Neuron (in vitro differentiated cells): ENCODE results near the gene UBE2F.

ENCODE experiments used
- H2AFZ ChIP-seq: one replicate; pipeline ENCODE4 v1.6.1; 2013; ENCODE audit warnings: low read depth, mild to moderate bottlenecking, inconsistent platforms, low read length, moderate library complexity
- H3K27me3 ChIP-seq: one replicate; pipeline ENCODE4 v1.6.1; 2013; ENCODE audit warnings: low read length; ENCODE audit not compliant: insufficient read depth
- H3K36me3 ChIP-seq: one replicate; pipeline ENCODE4 v1.6.1; 2013; ENCODE audit warnings: low read length; ENCODE audit not compliant: insufficient read depth
- H3K4me1 ChIP-seq: one replicate; pipeline ENCODE4 v1.6.1; 2013; ENCODE audit warnings: low read length; ENCODE audit not compliant: insufficient read depth
- H3K4me3 ChIP-seq: 2 replicates; pipeline ENCODE4 v1.5.1; 2013; ENCODE audit warnings: mild to moderate bottlenecking, low read length, moderate library complexity
- H3K9me3 ChIP-seq: one replicate; pipeline ENCODE4 v1.6.1; 2013; ENCODE audit warnings: low read length

UBE2F gene

GRCh38 chr2:237966565-237967462 lies at the start of gene UBE2F:
Gene UBE2F, plus strand, starts transcription at chr2:237967014. Its CDS starts 6,094 bp downstream, at chr2:237973108.
- Histone ChIP-seq H2AFZ (peak within 1 kb of the TSS; percentile 98), H3K4me3 (peak within 1 kb of the TSS; percentile 73), H3K36me3 (peaks cover 5% of the 10 kb centered on the region), H3K27me3 (no peaks in the 10 kb centered on the region), H3K4me1 (peaks cover 15% of the 10 kb centered on the region), H3K9me3 (peaks cover 6% of the 10 kb centered on the region)

- H3K27me3 ChIP-seq, result peaks cover 1% of the 10 kb centered on the region
- no peak overlapping the region for H3K4me3 ChIP-seq
- peaks cover 2% of the 10 kb centered on the region for H3K4me1 ChIP-seq
- no peaks in the 10 kb centered on the region for H3K36me3 ChIP-seq
- H3K9me3 ChIP-seq, result no peaks in the 10 kb centered on the region
- H2AFZ ChIP-seq, result no peak overlapping the region
Measured at GRCh38 chr2:237917696-237918374, 49.0 kb upstream of the UBE2F start.

- H3K36me3 ChIP-seq, result no peaks in the 10 kb centered on the region
- H2AFZ ChIP-seq, result no peak overlapping the region
- no peak overlapping the region for H3K4me3 ChIP-seq
- peaks cover 3% of the 10 kb centered on the region for H3K27me3 ChIP-seq
- no peaks in the 10 kb centered on the region for H3K9me3 ChIP-seq
- H3K4me1 ChIP-seq, result peaks cover 2% of the 10 kb centered on the region
Measured at GRCh38 chr2:237919593-237919992, 47.2 kb upstream of the UBE2F start.

- Histone ChIP-seq H2AFZ (no peak overlapping the region), H3K27me3 (peaks cover 3% of the 10 kb centered on the region), H3K4me3 (no peak overlapping the region), H3K36me3 (no peaks in the 10 kb centered on the region), H3K9me3 (no peaks in the 10 kb centered on the region), H3K4me1 (peaks cover 2% of the 10 kb centered on the region)
Measured at GRCh38 chr2:237920673-237921072, 46.1 kb upstream of the UBE2F start.

- no peaks in the 10 kb centered on the region for H3K36me3 ChIP-seq
- H3K9me3 ChIP-seq, result no peaks in the 10 kb centered on the region
- peaks cover 2% of the 10 kb centered on the region for H3K4me1 ChIP-seq
- H2AFZ ChIP-seq, result no peak overlapping the region
- no peak overlapping the region for H3K4me3 ChIP-seq
- peaks cover 3% of the 10 kb centered on the region for H3K27me3 ChIP-seq
Measured at GRCh38 chr2:237921967-237922492, 44.8 kb upstream of the UBE2F start.

- Histone ChIP-seq H2AFZ (peak overlapping the region; percentile 59), H3K36me3 (no peaks in the 10 kb centered on the region), H3K4me3 (no peak overlapping the region), H3K9me3 (no peaks in the 10 kb centered on the region), H3K4me1 (no peaks in the 10 kb centered on the region), H3K27me3 (peaks cover 3% of the 10 kb centered on the region)
Measured at GRCh38 chr2:237922641-237923361, 44.0 kb upstream of the UBE2F start.

GRCh38 chr2:237923481-237924163 lies 43.2 kb upstream of the UBE2F start:
- Histone ChIP-seq H3K4me3 (no peak overlapping the region), H2AFZ (peak overlapping the region; percentile 59)

GRCh38 chr2:237924164-237924534 lies 42.7 kb upstream of the UBE2F start:
- no peaks in the 10 kb centered on the region for H3K4me1 ChIP-seq
- H3K36me3 ChIP-seq, result no peaks in the 10 kb centered on the region
- no peak overlapping the region for H3K4me3 ChIP-seq
- H3K27me3 ChIP-seq, result peaks cover 3% of the 10 kb centered on the region
- no peak overlapping the region for H2AFZ ChIP-seq
- no peaks in the 10 kb centered on the region for H3K9me3 ChIP-seq

More at GRCh38 chr2:237923481-237924163, 43.2 kb upstream of the UBE2F start:
- Histone ChIP-seq H3K4me1 (no peaks in the 10 kb centered on the region), H3K36me3 (no peaks in the 10 kb centered on the region), H3K9me3 (no peaks in the 10 kb centered on the region), H3K27me3 (peaks cover 3% of the 10 kb centered on the region)

GRCh38 chr2:237927135-237927534 lies 39.7 kb upstream of the UBE2F start:
- Histone ChIP-seq H3K4me1 (no peaks in the 10 kb centered on the region), H2AFZ (no peak overlapping the region), H3K36me3 (no peaks in the 10 kb centered on the region), H3K9me3 (peaks cover 4% of the 10 kb centered on the region), H3K4me3 (no peak overlapping the region), H3K27me3 (peaks cover 3% of the 10 kb centered on the region)

GRCh38 chr2:237927986-237928385 lies 38.8 kb upstream of the UBE2F start:
- peaks cover 4% of the 10 kb centered on the region for H3K9me3 ChIP-seq
- H2AFZ ChIP-seq, result no peak overlapping the region
- H3K27me3 ChIP-seq, result peaks cover under 1% of the 10 kb centered on the region
- H3K4me1 ChIP-seq, result no peaks in the 10 kb centered on the region
- H3K36me3 ChIP-seq, result no peaks in the 10 kb centered on the region
- no peak overlapping the region for H3K4me3 ChIP-seq

- Histone ChIP-seq H2AFZ (no peak overlapping the region), H3K36me3 (no peaks in the 10 kb centered on the region), H3K27me3 (no peaks in the 10 kb centered on the region), H3K4me3 (no peak overlapping the region), H3K4me1 (no peaks in the 10 kb centered on the region), H3K9me3 (peaks cover 4% of the 10 kb centered on the region)
Measured at GRCh38 chr2:237929979-237930378, 36.8 kb upstream of the UBE2F start.

GRCh38 chr2:237931205-237931721 lies 35.6 kb upstream of the UBE2F start:
- peaks cover 4% of the 10 kb centered on the region for H3K9me3 ChIP-seq

More at GRCh38 chr2:237931205-237931721, 35.6 kb upstream of the UBE2F start:
- H3K36me3 ChIP-seq, result no peaks in the 10 kb centered on the region
- no peaks in the 10 kb centered on the region for H3K4me1 ChIP-seq
- no peak overlapping the region for H3K4me3 ChIP-seq
- no peak overlapping the region for H2AFZ ChIP-seq
- no peaks in the 10 kb centered on the region for H3K27me3 ChIP-seq
